ENCODE results near the gene ACTRT2.

ACTRT2 gene

GRCh38 chr1:3022976-3023375 is 1.7 kb downstream of the ACTRT2 start:
- H3K4me3 ChIP-seq = no peak overlapping the region
- no peaks in the 10 kb centered on the region for H3K36me3 ChIP-seq (ENCODE audit: insufficient read depth, low read length)
- H3K27ac ChIP-seq = no peak overlapping the region
- no peak overlapping the region for H3K9ac ChIP-seq (ENCODE audit: insufficient read length)
- H3K9me3 ChIP-seq (ENCODE audit: low read depth, low read length) = no peaks in the 10 kb centered on the region
- no peak for DNase-seq (ENCODE audit: low read depth, low spot score)
- TF ChIP-seq FOXP2 (optimal IDR thresholded peaks at IDR 0.05; ENCODE audit: control extremely low read depth, extremely low read length, insufficient read depth) (no peak), EZH2 (IDR thresholded peaks at IDR 0.05) (no peak), POLR2AphosphoS5 (IDR thresholded peaks at IDR 0.05; ENCODE audit: borderline replicate concordance, low read depth, low read length) (no peak)

- no peak overlapping the region for H3K9ac ChIP-seq (ENCODE audit: insufficient read length)
- no peaks in the 10 kb centered on the region for H3K9me3 ChIP-seq (ENCODE audit: low read depth, low read length)
- H3K27ac ChIP-seq = no peak overlapping the region
- no peak for TF ChIP-seq FOXP2 (optimal IDR thresholded peaks at IDR 0.05; ENCODE audit: control extremely low read depth, extremely low read length, insufficient read depth)
- TF ChIP-seq EZH2 (IDR thresholded peaks at IDR 0.05) = no peak
- TF ChIP-seq POLR2AphosphoS5 (IDR thresholded peaks at IDR 0.05; ENCODE audit: borderline replicate concordance, low read depth, low read length) = no peak
- H3K4me3 ChIP-seq = no peak overlapping the region
- DNase-seq (ENCODE audit: low read depth, low spot score) = no peak
- no peaks in the 10 kb centered on the region for H3K36me3 ChIP-seq (ENCODE audit: insufficient read depth, low read length)
Observed at GRCh38 chr1:3024019-3024418, 2.8 kb downstream of the ACTRT2 start.

GRCh38 chr1:3024588-3024987 is 3.3 kb downstream of the ACTRT2 start:
- Histone ChIP-seq H3K9me3 (ENCODE audit: low read depth, low read length) (no peaks in the 10 kb centered on the region), H3K27ac (no peak overlapping the region), H3K36me3 (ENCODE audit: insufficient read depth, low read length) (no peaks in the 10 kb centered on the region), H3K4me3 (no peak overlapping the region), H3K9ac (ENCODE audit: insufficient read length) (no peak overlapping the region)
- DNase-seq (ENCODE audit: low read depth, low spot score) = no peak
- no peak for TF ChIP-seq POLR2AphosphoS5 (IDR thresholded peaks at IDR 0.05; ENCODE audit: borderline replicate concordance, low read depth, low read length)
- TF ChIP-seq EZH2 (IDR thresholded peaks at IDR 0.05) = no peak
- no peak for TF ChIP-seq FOXP2 (optimal IDR thresholded peaks at IDR 0.05; ENCODE audit: control extremely low read depth, extremely low read length, insufficient read depth)

GRCh38 chr1:3026124-3026523 is 4.9 kb downstream of the ACTRT2 start:
- H3K36me3 ChIP-seq (ENCODE audit: insufficient read depth, low read length) = no peaks in the 10 kb centered on the region
- H3K9ac ChIP-seq (ENCODE audit: insufficient read length) = no peak overlapping the region
- no peaks in the 10 kb centered on the region for H3K9me3 ChIP-seq (ENCODE audit: low read depth, low read length)
- H3K27ac ChIP-seq = no peak overlapping the region
- TF ChIP-seq EZH2 (IDR thresholded peaks at IDR 0.05) (no peak), FOXP2 (optimal IDR thresholded peaks at IDR 0.05; ENCODE audit: control extremely low read depth, extremely low read length, insufficient read depth) (no peak), POLR2AphosphoS5 (IDR thresholded peaks at IDR 0.05; ENCODE audit: borderline replicate concordance, low read depth, low read length) (no peak)
- no peak overlapping the region for H3K4me3 ChIP-seq
- no peak for DNase-seq (ENCODE audit: low read depth, low spot score)

DNA sequence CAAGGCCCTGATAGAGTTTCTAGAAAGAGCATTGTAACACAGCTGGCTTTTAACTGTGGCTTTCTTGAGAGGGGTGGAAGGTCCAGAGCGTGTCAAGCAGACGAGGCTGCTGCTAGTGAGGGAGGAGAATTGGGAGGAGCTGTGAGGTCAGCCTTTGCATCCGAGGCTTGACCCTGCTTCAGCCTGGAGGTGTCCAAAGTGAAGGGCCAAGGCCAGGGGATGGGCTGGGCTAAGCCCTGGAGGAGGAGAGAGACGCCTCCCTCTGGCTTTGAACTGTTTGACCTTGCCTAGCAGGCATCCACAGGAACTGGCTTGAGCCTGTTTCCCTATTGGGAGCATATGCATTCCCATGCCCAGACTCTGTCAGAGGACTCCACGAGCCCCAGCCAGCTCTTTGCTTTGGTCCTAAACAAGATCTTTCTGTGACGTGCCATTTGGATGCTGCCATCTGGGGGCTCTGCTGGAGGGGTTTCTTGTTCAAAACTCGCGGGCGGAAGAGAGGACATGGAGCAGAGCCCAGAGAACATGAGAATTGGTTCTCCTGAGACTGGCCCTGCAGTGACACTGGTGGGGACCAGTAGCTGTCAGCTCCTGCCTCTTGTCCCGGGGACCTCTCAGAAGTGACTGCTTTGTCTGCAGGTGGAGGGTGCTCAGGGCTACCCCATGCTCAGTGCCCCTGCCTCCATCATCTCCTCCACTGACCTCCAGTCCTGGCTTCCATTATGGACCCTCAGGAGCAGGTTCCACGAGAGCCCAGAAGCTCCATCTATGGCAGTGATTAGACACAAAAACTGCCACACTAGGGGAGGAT is 5.5 kb downstream of the ACTRT2 start:
- DNase-seq (ENCODE audit: low read depth, low spot score) = no peak
- H3K9me3 ChIP-seq (ENCODE audit: low read depth, low read length) = no peaks in the 10 kb centered on the region
- no peak overlapping the region for H3K27ac ChIP-seq
- TF ChIP-seq POLR2AphosphoS5 (IDR thresholded peaks at IDR 0.05; ENCODE audit: borderline replicate concordance, low read depth, low read length) (no peak), EZH2 (IDR thresholded peaks at IDR 0.05) (no peak), FOXP2 (optimal IDR thresholded peaks at IDR 0.05; ENCODE audit: control extremely low read depth, extremely low read length, insufficient read depth) (no peak)
- H3K36me3 ChIP-seq (ENCODE audit: insufficient read depth, low read length) = no peaks in the 10 kb centered on the region
- no peak overlapping the region for H3K9ac ChIP-seq (ENCODE audit: insufficient read length)
- H3K4me3 ChIP-seq = no peak overlapping the region

DNA sequence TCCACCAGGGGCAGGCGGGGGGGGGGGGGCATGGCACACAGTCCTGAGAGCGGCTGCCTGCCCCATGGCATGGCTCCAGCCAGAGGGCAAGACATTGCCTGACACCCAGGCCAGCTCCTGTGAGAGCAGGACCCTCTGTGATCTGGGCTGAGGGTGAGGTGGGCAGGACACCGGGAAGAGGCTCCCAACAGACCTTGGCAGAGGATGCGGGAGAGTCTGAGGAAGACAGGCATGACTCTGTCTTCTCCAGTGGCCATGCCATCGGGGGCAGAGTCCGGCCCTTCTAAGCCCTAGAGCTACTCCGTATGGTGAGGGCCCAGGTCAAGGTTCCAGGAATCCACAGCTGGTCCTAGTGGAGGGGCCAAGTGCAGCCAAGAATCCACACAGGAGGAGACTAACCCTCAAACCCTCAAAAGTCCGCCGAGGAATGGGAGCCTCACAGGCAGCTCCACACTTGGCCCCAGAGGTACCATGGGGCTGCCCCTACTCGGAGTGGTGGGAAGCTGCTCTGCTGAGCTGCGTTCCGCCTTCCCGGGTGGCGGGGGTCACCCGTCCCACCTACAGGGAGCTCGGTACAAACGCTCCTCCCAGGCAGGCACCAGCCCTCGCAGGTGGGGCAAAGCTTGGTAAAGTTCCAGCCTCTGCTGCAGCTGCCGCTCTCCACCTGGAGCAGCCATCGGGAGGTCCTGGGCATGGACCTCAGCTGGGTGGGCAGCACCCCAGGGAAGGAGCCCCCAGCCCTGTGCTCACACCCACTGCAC is 6.5 kb downstream of the ACTRT2 start:
- Histone ChIP-seq H3K9ac (ENCODE audit: insufficient read length) (no peak overlapping the region), H3K36me3 (ENCODE audit: insufficient read depth, low read length) (no peaks in the 10 kb centered on the region), H3K27ac (no peak overlapping the region), H3K4me3 (no peak overlapping the region), H3K9me3 (ENCODE audit: low read depth, low read length) (no peaks in the 10 kb centered on the region)
- no peak for TF ChIP-seq EZH2 (IDR thresholded peaks at IDR 0.05)
- DNase-seq (ENCODE audit: low read depth, low spot score) = no peak

GRCh38 chr1:3028531-3029282 is 7.4 kb downstream of the ACTRT2 start:
- H3K9ac ChIP-seq (ENCODE audit: insufficient read length) = no peak overlapping the region
- no peaks in the 10 kb centered on the region for H3K36me3 ChIP-seq (ENCODE audit: insufficient read depth, low read length)
- no peak for DNase-seq (ENCODE audit: low read depth, low spot score)
- TF ChIP-seq POLR2AphosphoS5 (IDR thresholded peaks at IDR 0.05; ENCODE audit: borderline replicate concordance, low read depth, low read length) = no peak
- H3K4me3 ChIP-seq = no peak overlapping the region
- H3K9me3 ChIP-seq (ENCODE audit: low read depth, low read length) = no peaks in the 10 kb centered on the region
- no peak overlapping the region for H3K27ac ChIP-seq

DNA sequence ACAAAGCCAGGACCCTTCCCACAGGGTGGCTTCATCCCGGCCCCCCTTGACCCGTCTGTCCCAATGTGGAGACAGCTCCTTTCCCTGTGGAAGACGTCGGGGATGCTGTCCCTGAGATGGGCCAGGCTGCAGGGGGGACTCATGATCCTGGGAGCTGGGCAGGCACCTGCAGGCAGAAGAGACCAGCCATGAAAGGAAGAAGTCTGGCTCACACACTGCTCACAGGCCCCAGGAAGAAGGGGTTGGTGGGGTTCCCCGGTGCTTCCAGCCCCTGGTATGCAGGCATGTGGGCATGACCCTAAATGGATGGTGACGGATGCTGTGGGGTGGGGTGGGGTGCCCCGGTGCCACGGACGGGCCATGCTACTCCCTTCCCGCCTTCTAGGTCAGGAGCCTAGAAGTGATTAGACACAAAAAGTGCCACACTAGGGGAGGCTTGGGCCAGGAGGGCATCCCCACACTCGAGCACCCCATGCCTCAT is 8.3 kb downstream of the ACTRT2 start:
- Histone ChIP-seq H3K27ac (no peak overlapping the region), H3K9me3 (ENCODE audit: low read depth, low read length) (no peaks in the 10 kb centered on the region), H3K36me3 (ENCODE audit: insufficient read depth, low read length) (no peaks in the 10 kb centered on the region), H3K9ac (ENCODE audit: insufficient read length) (no peak overlapping the region), H3K4me3 (no peak overlapping the region)
- no peak for TF ChIP-seq FOXP2 (optimal IDR thresholded peaks at IDR 0.05; ENCODE audit: control extremely low read depth, extremely low read length, insufficient read depth)
- no peak for TF ChIP-seq EZH2 (IDR thresholded peaks at IDR 0.05)
- no peak for TF ChIP-seq POLR2AphosphoS5 (IDR thresholded peaks at IDR 0.05; ENCODE audit: borderline replicate concordance, low read depth, low read length)
- no peak for DNase-seq (ENCODE audit: low read depth, low spot score)
